Activated naive CD4-positive, alpha-beta T cell treated with anti-CD3 and anti-CD28 coated beads, Interleukin-2, amount 50 U/mL, for 72 hours (primary cell): ENCODE measurements around the gene CBFA2T3. TPM values are rescaled to one million over a fixed set of nuclear protein-coding genes. Genes with fewer than 3 reads are reported as not detected.
"Not testable (repeated sequence)": the region's sequence is repeated elsewhere in the genome, so short reads cannot be mapped to it uniquely, and the experiment has no call there.

ENCODE experiments used
- ATAC-seq, 2 donors: fragments of 150-1000 bp; cut with Tn5 transposase; 2 replicates each; pipeline ENCODE4 v1.10.0; 2021; ENCODE audit warnings: mild to moderate bottlenecking in 2 of 2, moderate library complexity in 2 of 2
- DNase-seq, 2 donors: peaks; one replicate each; pipeline ENCODE4 v3.0.0; 2021 to 2022; ENCODE audit warnings: low spot score in 2 of 2
- H3K27ac Mint-ChIP-seq, 2 donors: one replicate each; pipeline ENCODE4 v1.8.0; 2022; ENCODE audit warnings: mild to moderate bottlenecking in 2 of 2, mixed read lengths in 2 of 2
- H3K36me3 Mint-ChIP-seq, 2 donors: one replicate each; pipeline ENCODE4 v1.8.0; 2022; ENCODE audit warnings: mixed read lengths in 2 of 2
- H3K9me3 Mint-ChIP-seq, 2 donors: one replicate each; pipeline ENCODE4 v1.8.0; 2022; ENCODE audit warnings: mixed read lengths in 2 of 2
- total RNA-seq, 2 donors: library from RNA; stranded (reverse); gene quantifications; one replicate each; pipeline ENCODE4 v1.2.3, GENCODE V29; 2022

Gene CBFA2T3
- total RNA-seq, 2 donors from 2014 or later, result 0.76 to 1.1 TPM

DNA sequence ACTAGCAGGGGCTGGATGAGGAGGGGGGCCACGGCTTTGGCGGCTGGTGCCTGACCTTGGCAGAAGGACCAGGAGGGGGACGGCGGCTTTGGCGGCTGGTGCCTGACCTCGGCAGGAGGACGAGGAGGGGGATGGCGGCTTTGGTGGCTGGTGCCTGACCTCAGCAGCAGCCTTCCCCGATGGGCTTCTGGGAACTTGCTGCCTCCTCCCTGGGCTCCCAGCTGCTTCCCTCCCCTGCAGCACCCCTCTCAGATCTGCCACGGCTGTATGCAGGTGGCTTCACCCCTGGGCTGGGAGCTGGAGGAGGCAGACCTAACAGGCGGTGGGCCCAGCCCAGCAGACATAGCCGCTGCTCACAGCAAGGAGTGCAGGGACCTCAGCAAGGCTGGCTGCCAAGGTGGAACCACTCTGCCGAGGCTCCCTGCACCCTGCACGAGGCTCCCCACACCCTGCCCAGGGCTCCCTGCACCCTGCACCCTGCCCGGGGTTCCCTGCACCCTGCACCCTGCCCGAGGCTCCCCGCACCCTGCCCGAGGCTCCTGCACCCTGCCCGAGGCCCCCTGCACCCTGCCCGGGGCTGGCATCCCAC, 38.4 kb upstream of the CBFA2T3 start:
- no peak for ATAC-seq
- H3K36me3 Mint-ChIP-seq, result no peaks in the 10 kb centered on the region
- peak in 1 of 2 donors; percentile 49 for DNase-seq
- peaks cover 0 to 6% of the 10 kb centered on the region in 2 donors for H3K9me3 Mint-ChIP-seq
- no peak overlapping the region for H3K27ac Mint-ChIP-seq

DNA sequence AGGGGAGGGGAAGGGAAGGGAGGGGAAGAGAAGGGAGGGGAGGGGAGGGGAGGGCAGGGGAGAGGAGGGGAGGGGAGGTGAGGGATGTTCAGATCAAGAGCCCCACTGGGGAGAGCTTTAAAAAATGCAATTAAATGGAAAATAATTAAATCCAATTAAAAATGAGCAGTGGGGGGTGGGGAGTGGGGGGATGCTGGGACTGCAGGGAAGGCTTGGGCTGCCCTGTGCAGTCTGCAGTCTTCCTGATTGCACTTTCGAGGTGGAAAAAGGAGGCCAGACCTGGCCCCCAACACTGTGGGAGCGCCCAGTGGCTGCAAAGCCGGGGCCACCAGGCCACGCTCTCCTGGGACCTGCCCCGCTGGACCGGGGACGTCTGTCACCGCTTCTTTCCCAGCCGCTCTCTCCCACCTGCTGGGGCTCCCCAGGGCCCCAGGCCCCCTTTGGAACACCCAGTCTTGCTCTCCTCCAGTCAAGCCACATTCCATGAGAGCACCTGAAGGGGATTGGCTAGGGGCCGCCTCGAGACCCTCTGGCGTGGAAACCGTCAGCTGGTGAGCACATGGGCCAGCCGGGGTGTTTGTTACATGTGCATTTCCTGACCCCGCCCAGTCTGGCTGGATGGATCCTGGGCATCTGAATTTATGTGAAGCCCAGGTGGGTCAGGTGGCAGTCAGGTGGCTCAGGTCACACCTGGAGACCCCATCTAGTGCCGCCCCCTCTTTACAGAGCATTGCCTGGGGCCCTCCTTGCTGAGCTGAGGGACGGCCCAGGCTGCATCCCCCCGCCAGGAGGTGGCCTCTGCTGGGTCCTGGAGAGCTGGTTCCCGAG, 37.6 kb upstream of the CBFA2T3 start:
- Mint-ChIP-seq H3K27ac (no peak overlapping the region), H3K9me3 (peaks cover 0 to 7% of the 10 kb centered on the region in 2 donors), H3K36me3 (no peaks in the 10 kb centered on the region)
- DNase-seq, result peak in 1 of 2 donors; percentile 50
- ATAC-seq, result no peak

DNA sequence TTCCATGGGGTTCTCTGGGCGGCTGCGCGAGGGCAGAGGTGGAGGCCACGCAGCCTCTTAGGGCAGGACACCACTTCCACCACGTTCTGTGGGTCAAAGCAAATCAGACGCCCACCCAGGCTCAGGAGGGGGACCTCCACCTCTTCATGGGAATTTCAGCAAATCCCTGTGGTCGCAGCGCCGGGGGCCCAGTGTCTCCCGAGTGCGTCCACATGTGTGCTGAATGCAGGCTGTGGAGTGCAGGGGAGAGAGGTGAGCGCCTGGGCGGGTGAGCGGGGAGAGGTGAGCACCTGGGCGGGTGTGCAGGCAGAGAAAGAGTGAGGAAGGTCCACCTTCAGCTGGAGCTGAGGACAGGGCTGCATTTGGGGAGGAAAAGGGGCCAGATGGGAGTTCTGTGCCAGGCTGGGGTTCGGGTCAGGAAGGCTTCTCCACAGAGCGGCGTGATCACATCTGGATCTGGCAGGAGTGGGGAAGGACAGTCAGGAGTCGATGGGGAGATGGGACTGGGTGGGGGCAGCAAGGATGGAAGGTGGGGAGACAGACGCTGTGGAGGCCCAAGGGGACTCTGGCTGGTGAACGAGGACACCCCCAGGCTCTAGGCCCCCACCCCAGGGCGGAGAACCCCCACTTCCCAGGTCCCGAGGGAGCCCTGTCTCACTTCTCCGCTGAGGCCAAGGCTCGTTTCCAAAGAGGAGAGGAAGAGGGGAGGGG, 36.8 kb upstream of the CBFA2T3 start:
- peak in 1 of 2 donors; percentile 30 for DNase-seq
- ATAC-seq, result no peak
- H3K27ac Mint-ChIP-seq, result peak overlapping the region in 1 of 2 donors; percentile 23
- peaks cover 0 to 12% of the 10 kb centered on the region in 2 donors for H3K9me3 Mint-ChIP-seq
- no peaks in the 10 kb centered on the region for H3K36me3 Mint-ChIP-seq

DNA sequence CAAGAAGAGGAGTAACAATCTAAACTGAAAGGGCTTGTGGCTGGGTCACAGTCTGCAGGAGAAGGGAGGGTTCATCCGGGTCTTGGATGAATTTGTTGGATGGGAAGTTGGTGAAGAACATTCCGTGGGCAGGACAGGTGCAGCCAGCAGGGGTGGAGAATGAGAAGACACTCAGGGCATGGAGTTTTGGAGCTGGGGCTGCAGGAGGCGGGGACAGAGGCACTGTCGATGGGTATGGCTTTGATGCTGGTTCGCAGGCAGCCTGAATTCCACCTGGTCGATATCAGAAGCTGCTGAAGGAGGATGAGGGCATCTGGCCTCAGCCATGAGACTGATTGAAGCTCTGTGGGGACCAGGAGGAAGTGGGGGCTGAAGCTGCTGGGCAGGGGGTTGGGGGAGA, 36.1 kb upstream of the CBFA2T3 start:
- Mint-ChIP-seq H3K27ac (no peak overlapping the region), H3K9me3 (peaks cover 0 to 12% of the 10 kb centered on the region in 2 donors), H3K36me3 (no peaks in the 10 kb centered on the region)
- ATAC-seq, result no peak
- no peak for DNase-seq

DNA sequence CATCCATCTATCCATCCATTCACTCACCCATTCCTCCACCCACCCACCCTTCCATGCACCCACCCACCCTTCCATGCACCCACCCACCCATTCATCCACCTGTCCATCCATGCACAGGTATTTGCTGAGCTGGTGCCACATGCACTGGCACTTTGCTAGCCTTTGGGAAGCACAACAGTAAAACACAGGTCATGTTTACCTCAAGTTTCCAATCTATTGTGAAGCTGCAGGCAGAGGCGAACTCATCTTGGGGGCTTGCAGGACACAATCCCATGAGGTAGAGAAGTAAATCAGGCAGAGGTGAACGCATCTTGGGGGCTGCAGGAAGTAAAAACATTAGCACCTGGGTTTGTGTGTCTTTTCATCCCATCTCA, 35.6 kb upstream of the CBFA2T3 start:
- H3K36me3 Mint-ChIP-seq, result no peaks in the 10 kb centered on the region
- no peak for ATAC-seq
- no peak overlapping the region for H3K27ac Mint-ChIP-seq

DNA sequence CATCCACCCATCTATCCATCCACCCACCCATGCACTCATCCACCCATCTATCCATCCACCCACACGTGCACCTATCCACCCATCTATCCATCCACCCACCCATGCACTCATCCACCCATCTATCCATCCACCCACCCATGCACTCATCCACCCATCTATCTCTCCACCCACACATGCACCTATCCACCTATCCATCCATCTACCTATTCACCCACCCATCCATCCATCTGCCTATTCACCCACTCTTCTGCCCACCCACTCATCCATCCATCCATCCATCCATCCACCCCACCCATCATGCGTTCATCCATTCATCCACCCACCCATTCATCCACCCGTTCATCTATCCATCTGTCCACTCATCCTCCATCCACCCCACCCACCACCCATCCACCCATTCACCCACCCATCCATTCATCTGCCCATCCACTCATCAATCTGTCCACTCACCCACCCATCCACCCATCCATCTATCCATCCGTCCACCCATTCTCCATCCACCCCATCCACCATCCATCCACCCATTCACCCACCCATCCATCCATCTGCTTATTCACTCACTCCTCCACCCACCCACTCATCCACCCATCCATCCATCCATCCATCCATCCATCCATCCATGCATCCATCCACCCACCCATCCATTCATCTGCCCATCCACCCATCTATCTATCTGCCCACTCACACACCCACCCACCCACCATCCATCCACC, 35.1 kb upstream of the CBFA2T3 start:
- H3K9me3 Mint-ChIP-seq, result peaks cover 0 to 12% of the 10 kb centered on the region in 2 donors
- H3K27ac Mint-ChIP-seq, result no peak overlapping the region
- H3K36me3 Mint-ChIP-seq, result no peaks in the 10 kb centered on the region
- DNase-seq (no peak), ATAC-seq (no peak)

More for the DNA sequence above, 35.6 kb upstream of the CBFA2T3 start:
- DNase-seq, result peak in 1 of 2 donors; percentile 13
- H3K9me3 Mint-ChIP-seq, result peaks cover 0 to 12% of the 10 kb centered on the region in 2 donors

DNA sequence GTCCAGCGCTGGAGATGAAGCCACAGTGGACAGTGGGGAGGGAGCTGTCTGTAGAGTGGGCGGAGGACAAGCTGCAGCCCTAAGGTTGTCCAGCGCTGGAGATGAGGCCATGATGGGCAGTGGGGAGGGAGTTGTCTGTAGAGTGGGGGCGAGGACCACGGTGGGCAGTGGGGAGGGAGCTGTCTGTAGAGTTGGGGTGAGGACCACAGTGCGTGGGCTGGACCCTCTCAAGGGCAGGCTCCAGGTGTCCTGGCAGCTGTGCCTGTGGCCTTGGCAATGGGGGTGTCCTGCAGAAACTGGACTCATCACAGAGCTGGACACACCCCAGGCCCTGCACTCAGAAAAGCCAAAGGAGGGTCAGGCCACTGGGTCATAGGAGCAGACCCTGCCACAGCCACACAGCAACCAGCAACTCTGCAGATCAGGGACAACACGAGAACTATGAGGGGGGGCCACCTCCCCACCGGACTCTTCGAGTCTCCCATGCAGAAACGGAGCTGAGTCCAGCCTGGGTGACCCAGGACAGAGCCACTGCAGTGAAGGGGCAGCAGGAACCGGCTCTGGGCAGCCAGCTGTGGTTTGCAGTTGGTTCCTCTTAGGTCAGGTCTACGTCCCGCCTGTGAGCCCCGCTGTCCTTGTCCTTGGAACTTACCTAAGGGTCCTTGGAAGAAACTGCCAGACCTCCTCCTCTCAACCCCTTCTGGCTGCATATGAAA, 33.4 kb upstream of the CBFA2T3 start:
- ATAC-seq (no peak), DNase-seq (peak in 1 of 2 donors; percentile 28)
- Mint-ChIP-seq H3K27ac (no peak overlapping the region), H3K36me3 (no peaks in the 10 kb centered on the region), H3K9me3 (peaks cover 0 to 6% of the 10 kb centered on the region in 2 donors)

DNA sequence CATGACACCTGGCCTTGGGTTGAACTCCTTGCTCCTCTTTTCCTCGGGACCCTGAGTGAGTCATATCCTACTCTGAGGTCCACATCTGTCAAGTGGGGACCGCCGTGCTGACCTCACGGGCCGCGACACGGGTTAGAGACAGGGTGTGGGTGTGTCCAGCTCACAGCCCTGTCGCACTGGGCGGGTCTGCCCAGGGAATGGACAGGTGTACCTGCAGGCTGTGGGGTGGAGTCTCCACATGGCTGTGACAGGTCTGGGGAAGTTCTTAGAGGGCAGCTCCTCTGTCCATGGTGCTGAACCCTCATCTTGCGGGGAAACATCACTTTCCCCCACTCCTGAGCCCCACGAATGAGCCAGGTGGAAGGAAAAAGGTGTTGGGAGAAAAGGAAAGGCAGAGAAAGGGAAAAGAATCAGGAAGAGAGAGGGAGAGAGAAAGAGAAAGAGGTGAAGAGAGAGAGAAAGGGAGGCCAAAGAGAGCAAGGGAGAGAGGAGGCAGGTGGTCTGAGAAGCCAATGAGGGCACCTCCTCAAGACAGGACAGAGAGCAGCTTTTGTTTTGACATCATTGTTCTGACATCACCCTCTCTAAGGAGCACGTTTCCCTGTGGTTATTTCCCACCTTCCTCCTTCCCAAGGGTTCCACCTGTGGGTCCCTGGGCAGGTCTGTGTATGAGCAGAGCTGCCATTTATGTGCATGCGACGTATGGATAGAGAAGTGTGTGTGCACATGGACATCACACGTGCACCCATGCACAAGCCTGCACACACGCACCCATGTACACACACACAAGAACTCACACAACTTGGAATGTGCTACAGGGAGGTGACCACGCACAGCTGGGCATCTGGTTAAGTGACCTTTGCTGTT, 32.6 kb upstream of the CBFA2T3 start:
- DNase-seq (peak in 1 of 2 donors; percentile 51), ATAC-seq (peak; percentile 48 to 59)
- Mint-ChIP-seq H3K9me3 (peaks cover 0 to 6% of the 10 kb centered on the region in 2 donors), H3K27ac (no peak overlapping the region), H3K36me3 (no peaks in the 10 kb centered on the region)

DNA sequence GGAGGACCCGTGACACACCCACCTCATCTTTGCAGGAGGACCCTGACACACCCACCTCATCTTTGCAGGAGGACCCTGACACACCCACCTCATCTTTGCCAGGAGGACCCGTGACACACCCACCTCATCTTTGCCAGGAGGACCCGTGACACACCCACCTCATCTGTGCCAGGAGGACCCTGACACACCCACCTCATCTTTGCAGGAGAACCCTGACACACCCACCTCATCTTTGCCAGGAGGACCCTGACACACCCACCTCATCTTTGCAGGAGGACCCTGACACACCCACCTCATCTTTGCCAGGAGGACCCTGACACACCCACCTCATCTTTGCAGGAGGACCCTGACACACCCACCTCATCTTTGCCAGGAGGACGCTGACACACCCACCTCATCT, 31.8 kb upstream of the CBFA2T3 start:
- peak in 1 of 2 donors; percentile 39 for DNase-seq
- H3K9me3 Mint-ChIP-seq, ATAC-seq, H3K36me3 Mint-ChIP-seq, H3K27ac Mint-ChIP-seq: not testable (repeated sequence)

DNA sequence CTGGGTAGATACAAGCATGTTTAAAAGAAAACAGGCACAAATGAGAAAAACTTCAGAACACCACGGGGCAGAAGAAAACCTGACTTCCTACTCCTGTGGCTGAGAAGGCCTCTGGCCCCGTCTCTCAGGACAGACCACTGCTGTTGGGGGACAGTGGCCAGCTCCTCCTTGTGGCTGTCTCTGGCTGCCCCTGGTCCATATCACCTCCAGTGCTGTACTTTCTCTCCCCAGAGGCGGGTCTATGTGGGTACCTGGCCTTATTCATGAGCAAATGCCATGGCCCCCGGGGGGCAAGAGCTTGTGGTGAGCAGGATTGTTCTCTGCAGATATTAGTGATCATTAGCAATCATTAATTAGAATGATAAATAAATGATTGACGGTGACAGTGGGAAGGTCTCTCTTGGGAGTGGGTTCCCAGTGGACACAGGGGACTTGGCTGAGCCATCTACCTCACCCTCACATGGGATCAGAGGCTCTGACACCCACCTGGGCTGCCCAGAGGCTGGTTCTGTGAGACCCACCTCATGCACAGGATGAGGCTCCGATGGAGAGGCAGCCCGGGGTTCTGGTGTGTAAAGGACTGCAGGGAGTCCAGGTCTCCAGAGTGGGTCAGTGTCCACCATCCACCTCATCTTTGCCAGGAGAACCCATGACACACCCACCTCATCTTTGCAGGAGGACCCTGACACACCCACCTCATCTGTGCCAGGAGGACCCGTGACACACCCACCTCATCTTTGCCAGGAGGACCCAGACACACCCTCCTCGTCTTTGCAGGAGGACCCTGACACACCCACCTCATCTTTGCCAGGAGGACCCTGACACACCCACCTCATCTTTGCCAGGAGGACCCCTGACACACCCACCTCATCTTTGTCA, 30.6 kb upstream of the CBFA2T3 start:
- Mint-ChIP-seq H3K36me3 (no peaks in the 10 kb centered on the region), H3K9me3 (peaks cover 0 to 6% of the 10 kb centered on the region in 2 donors), H3K27ac (no peak overlapping the region)
- DNase-seq, result peak in 1 of 2 donors; percentile 45
- ATAC-seq, result peak in 1 of 2 donors; percentile 46

DNA sequence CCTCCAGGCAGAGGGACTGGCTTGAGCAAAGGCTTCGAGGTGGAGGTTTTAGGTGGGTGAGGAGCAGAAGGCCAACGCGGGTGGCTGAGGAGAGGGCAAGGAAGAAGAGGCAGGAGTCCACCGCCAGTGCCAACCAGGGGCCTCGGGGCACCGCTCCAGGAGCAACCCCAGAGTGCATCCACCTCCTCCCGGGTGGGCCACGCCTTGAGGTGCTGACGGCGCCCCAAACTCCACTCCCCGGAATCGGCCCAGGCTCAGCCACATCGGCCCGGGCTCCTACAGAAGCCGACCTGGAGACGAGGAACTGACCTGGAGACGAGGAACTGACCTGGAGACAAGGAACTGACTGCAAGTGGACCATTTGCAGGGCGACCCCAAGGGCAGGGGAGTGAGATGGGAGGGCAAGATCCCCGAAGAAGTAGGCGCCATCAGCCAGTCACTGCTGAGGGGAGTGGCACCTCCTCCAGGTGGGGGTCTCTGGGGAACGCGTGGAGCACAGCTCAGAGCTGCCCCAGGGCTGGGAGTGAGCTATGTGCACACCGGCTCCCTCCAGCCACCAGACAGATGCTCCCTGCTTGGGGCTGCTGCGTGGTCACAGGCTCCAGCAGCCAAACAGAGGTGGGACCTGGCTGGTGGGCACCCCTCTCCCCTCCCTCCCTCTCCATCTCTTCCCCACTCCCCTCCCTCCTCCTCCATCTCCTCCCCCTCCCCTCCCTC, 29.2 kb upstream of the CBFA2T3 start:
- H3K36me3 Mint-ChIP-seq, result no peaks in the 10 kb centered on the region
- peaks cover 0 to 6% of the 10 kb centered on the region in 2 donors for H3K9me3 Mint-ChIP-seq
- peak in 1 of 2 donors; percentile 45 for DNase-seq
- no peak overlapping the region for H3K27ac Mint-ChIP-seq
- peak in 1 of 2 donors; percentile 22 for ATAC-seq

DNA sequence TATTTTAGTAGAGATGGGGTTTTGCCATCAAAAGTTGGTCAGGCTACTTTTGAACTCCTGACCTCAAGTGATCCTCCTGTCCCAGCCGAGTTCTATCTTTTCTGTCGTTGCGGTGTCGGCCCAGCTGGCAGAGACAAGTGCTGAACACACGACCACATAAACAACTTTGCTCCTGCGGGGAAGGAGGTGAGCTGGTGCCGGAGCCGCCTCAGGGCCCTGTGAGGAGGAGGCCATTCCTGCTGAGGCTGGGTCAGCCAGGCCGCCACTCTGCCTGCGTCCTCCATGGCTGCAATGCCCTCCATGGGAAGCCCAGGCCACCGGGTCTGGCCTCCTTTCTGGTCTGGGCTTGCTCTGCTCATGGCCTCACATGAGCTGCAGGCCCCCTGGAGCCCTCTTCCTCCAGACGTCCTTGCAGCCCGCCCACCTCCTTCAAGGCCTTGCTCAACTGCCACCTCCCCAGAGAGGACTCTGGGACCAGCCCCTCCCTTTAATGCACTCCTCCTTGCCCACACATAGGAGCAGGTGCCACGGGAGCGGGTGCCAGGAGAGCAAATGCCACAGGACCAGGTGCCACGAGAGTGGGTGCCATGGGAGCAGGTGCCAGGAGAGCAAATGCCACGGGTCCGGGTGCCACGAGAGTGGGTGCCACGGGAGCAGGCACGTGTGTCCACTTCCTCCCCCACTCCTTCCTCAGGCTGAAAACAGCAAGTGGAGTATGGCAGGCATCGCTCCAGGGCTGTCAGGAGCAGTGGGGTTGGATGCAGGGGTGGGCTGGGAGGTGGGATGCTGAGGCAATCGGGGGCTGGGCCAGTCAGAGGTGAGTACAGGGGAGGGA, 28.4 kb upstream of the CBFA2T3 start:
- DNase-seq (peak in 1 of 2 donors; percentile 53), ATAC-seq (no peak)
- no peak overlapping the region for H3K27ac Mint-ChIP-seq
- peaks cover 0 to 6% of the 10 kb centered on the region in 2 donors for H3K9me3 Mint-ChIP-seq
- no peaks in the 10 kb centered on the region for H3K36me3 Mint-ChIP-seq

DNA sequence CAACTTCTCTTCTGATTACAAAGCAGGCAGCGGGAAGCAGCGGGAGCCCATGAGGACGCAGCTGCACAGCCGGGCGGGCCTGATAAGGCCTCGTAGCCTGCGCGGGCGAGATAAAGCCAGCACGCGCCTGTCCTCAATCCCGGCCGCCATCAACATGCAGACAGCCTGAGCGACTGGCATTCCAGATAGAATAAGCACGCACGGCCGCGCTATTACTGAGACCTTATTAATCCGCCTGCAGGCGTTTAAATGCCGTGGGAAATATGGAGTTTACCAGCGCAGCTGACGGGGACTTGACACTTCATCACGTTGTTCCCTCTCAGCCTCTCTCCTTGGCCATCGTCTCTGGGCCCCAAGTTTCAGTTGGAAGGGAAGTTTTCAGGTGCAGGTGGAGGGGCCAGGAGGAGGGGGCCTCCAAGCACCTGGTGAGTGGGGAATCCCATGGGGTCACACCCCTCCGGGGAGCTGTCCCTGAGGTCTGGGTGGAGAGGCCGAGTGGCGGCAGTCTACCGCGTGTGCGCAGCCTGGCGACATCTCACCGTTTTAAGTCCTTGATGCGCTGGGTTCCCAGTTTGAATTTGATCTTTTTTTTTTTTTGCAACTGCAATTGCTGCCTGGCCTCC, 27.3 kb upstream of the CBFA2T3 start:
- peaks cover 0 to 7% of the 10 kb centered on the region in 2 donors for H3K36me3 Mint-ChIP-seq
- DNase-seq, result no peak
- no peak for ATAC-seq

More for the DNA sequence above, 27.3 kb upstream of the CBFA2T3 start:
- H3K27ac Mint-ChIP-seq, result no peak overlapping the region
- H3K9me3 Mint-ChIP-seq, result peaks cover 0 to 7% of the 10 kb centered on the region in 2 donors
